Measurements from ENCODE around the gene TBX19.

The TBX19 gene

GRCh38 chr1:168273575-168273974, 7.1 kb upstream of the TBX19 start:
- no peak for TF ChIP-seq CTCF (IDR thresholded peaks at IDR 0.05; ENCODE audit: insufficient read depth, low read depth, low read length, missing control alignments)
- no peak overlapping the region for H3K4me3 ChIP-seq (ENCODE audit: low read depth, low read length)
- DNase-seq (ENCODE audit: low read depth): peak; percentile 20

GRCh38 chr1:168279253-168279652, 1.4 kb upstream of the TBX19 start:
- TF ChIP-seq CTCF (IDR thresholded peaks at IDR 0.05; ENCODE audit: insufficient read depth, low read depth, low read length, missing control alignments): no peak
- no peak for DNase-seq (ENCODE audit: low read depth)
- H3K4me3 ChIP-seq (ENCODE audit: low read depth, low read length): no peak overlapping the region

- no peak overlapping the region for H3K4me3 ChIP-seq (ENCODE audit: low read depth, low read length)
- no peak for DNase-seq (ENCODE audit: low read depth)
- TF ChIP-seq CTCF (IDR thresholded peaks at IDR 0.05; ENCODE audit: insufficient read depth, low read depth, low read length, missing control alignments): no peak
Observed at GRCh38 chr1:168281603-168282325, 1.1 kb downstream of the TBX19 start.

- no peak for TF ChIP-seq CTCF (IDR thresholded peaks at IDR 0.05; ENCODE audit: insufficient read depth, low read depth, low read length, missing control alignments)
- no peak overlapping the region for H3K4me3 ChIP-seq (ENCODE audit: low read depth, low read length)
- DNase-seq (ENCODE audit: low read depth): no peak
Observed at GRCh38 chr1:168285521-168285790, 4.8 kb downstream of the TBX19 start.

- no peak overlapping the region for H3K4me3 ChIP-seq (ENCODE audit: low read depth, low read length)
- TF ChIP-seq CTCF (IDR thresholded peaks at IDR 0.05; ENCODE audit: insufficient read depth, low read depth, low read length, missing control alignments): no peak
- no peak for DNase-seq (ENCODE audit: low read depth)
Observed at GRCh38 chr1:168285971-168286927, 5.6 kb downstream of the TBX19 start.

- DNase-seq (ENCODE audit: low read depth): peak; percentile 22
- no peak overlapping the region for H3K4me3 ChIP-seq (ENCODE audit: low read depth, low read length)
- TF ChIP-seq CTCF (IDR thresholded peaks at IDR 0.05; ENCODE audit: insufficient read depth, low read depth, low read length, missing control alignments): no peak
Observed at GRCh38 chr1:168287237-168287664, 6.6 kb downstream of the TBX19 start.

Data from GM12865 (cell line).